Stimulated activated CD8-positive, alpha-beta memory T cell treated with anti-CD3 and anti-CD28 coated beads, Interleukin-7, amount 100 ng/mL, for 48 hours (primary cell): ENCODE results near the gene THBD.

Source experiments
- DNase-seq, 2 donors: peaks; one replicate each; pipeline ENCODE4 v3.0.0-alpha.2; 2020; ENCODE audit warnings: low read depth in 1 of 2; ENCODE audit errors: extremely low read depth in 1 of 2

Gene THBD

DNA sequence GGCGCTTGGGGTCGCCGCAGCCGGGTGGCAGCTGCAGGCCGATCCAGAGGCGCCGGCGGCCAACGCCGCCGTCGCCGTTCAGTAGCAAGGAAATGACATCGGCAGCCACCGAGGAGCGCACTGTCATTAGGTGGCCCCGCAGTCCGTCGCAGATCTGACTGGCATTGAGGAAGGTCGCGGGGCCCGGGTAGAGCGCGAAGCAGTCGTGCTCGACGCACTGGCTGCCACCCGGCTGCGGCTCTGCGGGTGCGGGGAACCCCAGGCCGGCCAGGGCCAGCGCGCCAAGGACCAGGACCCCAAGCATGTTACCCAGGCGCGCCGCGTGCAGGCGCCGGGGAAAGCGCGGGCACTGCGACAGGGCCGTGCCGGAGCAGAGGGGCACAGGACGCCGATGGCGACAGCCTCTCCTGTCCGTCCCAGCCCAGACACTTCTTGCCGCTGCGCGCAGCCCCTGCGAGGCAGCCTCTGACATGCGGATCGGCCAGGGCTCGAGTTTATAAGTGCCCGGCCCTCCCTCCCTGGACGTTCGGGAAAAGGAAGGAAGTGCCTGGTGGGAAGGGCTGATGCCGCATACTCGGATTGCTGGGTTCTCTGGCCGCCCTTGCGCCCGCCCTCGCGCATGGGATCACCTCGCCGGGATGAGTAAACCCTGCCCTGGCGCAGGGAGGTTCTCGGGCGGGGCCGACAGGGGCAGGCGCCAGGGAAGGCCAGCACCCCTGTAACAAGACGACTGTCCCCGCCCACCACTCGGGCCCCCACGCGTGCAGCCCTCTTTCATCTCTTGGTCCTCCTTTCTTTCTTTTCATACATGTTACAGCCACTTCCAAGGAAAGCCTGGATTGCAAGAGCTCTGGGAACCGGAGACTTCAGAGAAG is at the start of gene THBD:
Gene THBD, minus strand, starts transcription at position 472 of the 875 bp plus-strand sequence. Its CDS starts 168 bp downstream, at position 304.
- DNase-seq, result no peak

DNA sequence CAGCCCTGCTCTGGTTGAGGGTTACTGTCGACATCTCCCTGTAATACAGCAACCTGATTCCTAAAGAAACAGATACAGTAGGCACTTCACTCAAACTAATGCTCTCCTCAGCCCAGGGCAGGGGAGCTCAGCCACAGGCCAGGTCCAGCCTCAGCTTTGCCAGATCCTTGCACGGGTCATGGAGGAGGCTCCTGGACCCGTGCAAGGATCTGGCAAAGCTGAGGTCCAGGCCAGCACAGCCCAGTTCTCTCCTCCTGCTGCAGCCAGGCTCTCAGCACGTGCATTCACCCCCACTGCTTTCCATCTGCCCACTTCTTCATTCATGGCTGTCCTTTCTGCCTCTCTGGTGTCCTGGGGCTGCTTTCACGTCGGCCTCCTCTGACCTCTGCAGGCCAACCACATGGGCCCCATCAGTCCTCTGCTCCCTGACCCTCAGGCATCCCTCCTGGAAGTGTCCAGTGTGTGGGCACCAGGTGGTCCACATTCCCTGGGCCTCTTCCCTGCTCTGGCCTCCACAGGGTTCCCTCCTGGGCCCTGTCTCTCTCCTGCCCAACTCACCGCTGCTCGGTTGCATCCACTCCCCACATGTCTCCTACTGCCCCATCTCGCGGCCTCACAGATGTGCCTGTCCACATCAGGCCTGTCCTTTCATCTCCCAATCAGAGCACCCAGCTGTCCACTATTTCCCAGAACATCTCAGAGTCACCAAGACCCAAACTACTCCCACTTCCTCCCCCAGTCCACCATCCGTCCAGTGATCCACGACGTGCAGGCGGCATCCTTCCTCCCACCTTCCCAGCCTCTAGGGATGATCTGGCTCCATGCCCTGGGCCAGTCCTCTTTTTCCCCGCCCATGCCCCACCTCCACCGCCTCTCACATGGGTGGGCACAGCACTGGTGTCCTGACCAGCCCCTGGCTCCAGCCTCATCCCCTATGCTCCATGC is 48.4 kb upstream of the THBD start:
- no peak for DNase-seq

- no peak for DNase-seq
Observed at GRCh38 chr20:23096986-23097520, 47.6 kb upstream of the THBD start.

DNA sequence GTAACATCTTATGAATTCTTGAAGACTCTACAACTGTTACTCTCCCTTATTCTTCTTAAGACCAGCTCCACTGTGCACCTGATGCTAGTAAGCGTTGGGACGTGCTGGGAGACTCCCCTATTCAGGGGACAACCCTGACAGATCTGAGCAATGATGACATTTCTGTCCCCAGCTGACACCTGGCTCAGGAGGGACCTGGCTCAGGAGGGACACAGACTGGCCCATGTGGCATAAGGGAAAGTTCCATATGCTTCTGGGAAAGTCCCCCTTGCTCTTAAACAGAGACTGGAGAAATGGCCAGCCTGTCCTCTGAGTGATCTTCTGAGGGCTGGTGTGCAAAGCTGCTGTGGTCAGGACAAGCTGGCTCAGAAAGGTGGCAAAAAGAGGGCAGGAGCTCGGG is 46.6 kb upstream of the THBD start:
- no peak for DNase-seq

- no peak for DNase-seq
Observed at GRCh38 chr20:23095499-23095898, 46.0 kb upstream of the THBD start.

DNA sequence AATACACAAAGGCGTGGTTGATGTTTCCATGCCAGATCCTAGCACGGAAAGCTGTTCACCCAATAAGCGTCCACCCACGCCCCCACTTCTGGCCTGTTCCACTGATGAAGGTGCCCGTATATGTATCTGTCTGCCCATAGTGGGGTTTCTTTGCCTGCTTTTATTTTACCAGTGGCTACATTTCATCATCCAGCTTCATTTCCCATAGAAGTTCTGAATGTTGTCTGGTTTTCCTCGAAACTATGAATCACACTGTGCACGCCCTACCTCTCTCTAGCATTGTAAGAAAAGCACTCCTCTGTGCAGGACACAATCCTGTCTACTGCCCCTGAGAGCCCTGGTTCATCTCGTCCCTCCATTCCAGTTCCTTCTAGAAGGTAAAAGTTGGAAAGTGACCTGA is 45.5 kb upstream of the THBD start:
- no peak for DNase-seq

DNA sequence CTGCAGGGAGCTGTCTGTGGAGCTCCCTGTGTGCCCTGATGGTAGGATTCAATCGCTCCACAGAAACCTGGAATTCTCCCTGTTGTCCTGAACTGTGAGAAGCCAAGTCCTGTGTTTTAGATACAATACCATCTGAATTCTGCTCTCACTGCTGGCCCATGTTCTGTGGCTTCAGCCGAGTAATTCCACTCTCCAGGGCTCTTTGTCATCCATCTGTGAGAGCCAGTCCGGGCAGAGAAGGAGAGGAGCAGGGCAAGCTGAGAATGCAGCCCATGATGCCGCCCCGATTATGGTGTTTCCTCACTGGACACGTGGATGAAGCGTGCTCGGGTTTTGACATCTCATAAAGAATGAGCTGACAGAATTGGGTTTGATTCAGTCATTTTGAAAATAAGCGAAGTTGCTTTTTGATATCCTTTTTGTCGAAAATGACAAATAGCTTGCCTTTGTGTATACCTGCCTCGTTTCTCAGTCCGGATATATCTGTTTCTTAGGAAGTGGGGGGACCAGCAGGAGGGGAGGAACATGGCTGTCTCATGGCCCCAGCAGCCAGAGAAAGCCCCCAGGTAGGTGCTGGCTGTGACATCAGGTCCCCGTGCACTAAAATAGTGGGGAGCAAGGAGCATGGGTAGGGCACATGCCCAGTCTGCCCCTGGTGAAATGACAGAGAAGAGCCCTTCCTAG is 44.9 kb upstream of the THBD start:
- no peak for DNase-seq

DNA sequence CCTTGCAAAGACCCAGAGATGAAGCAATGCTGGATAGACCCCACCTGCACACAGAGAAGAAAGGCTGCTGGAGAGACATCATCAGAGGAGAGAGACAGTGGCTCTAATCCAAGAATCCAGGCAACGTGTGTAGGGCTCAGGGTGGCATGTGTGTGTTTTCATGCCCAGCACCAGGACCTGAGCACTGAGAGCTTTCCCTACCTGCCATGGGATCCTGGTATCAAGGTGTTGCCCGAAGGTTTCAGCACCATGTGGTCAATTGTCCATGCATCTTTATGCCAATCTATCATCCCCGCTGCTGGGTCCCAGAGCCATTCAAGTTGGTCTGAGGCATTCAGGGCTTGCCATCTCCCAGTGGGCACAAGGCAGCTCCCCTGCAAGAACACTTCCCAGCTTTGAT is 44.1 kb upstream of the THBD start:
- no peak for DNase-seq

- DNase-seq, result no peak
Observed at GRCh38 chr20:23092861-23093495, 43.5 kb upstream of the THBD start.

GRCh38 chr20:23092384-23092756 is 42.9 kb upstream of the THBD start:
- DNase-seq, result no peak

GRCh38 chr20:23091721-23092383 is 42.4 kb upstream of the THBD start:
- no peak for DNase-seq

DNA sequence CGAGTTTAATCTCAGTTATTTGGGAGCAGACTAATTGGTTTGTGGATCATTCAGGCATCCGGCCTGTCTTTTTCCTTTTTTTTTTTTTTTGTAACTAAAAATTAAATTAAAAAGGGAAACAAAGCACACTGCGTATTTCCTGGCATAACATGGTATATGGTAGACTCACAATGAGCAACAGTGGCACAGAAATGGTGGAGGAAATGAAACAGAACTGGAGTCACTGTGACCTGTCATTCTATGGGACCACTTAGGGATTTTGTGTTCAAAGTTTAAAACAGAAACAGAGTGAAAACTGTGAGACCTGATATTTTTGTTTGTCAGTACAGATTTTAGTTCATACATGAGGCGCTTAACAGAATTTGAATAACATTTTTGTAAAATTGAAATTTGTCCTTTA is 41.4 kb upstream of the THBD start:
- no peak for DNase-seq

DNA sequence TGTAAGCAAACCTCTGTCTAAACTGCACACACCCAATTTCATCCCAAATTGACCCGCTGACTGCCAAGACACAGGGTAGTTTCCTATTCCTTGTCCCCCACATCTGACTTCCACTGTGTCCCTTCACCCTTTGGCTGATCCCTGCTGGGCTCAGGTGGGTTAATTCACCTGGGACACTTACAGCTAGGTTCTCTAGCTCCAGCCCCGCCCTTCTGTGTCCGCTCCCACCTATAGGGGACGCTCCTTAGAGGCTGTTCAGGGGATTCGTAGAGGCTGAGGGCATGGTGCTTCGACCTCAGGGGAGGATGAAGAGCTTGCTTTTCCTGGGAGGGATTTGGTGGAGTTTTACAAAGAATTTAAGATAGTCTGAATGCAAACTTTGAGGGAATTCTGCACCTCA is 40.7 kb upstream of the THBD start:
- DNase-seq, result no peak

GRCh38 chr20:23088866-23089265 is 39.4 kb upstream of the THBD start:
- no peak for DNase-seq

DNA sequence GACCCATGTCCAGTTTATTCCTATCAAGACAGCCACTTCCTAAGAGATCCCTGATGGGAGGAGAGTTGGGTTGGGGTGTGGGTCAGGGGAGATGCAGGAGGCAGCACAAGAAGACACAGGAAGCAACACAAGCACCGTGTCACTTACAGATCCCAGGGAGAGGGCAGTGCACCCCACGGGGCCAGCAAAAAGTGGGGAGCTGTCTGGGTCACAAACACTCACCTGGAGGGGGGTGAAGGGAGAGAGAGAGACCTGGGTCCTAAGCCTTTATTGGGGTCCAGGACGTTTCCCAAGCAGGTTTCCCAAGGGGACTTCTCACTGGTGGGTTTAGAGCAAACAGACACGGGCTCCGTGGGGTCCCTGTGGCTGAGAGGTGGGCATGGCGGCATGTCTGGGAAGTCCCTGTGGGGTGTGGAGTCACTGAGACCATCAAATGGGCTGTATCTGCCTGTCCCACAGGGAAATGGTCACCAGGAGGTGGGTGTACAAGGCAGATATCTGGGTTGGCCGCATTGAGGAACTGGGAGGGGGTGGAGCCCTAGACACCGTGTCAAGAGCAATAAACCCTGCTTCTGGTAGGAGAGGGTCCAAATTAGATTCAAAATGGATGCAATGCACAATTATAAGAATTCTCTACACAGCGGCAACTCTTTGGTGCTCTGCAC is 38.2 kb upstream of the THBD start:
- no peak for DNase-seq

DNA sequence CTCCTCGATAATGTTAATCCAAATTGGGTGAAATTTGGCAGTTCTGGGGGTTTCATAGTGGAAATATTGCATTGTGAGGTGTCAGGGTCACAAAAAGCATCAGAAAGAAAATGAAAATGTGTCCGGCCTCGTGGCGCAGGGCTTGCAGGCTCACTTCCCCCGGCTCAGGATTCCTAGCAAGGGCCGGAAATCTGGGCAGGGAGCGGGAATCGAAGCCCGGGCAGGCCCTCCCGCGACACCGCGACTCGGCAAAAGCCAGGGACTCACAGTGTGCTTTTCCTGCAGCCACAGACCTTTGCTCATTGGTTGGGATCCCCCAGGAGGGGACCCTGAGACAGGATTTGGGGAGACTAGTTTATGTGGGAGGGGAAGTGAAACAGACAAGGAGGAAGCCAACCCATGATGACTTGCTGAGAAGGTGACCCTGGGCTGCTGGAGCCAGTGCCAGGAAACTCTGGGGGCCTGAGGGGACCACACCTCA is 37.5 kb upstream of the THBD start:
- DNase-seq, result no peak

DNA sequence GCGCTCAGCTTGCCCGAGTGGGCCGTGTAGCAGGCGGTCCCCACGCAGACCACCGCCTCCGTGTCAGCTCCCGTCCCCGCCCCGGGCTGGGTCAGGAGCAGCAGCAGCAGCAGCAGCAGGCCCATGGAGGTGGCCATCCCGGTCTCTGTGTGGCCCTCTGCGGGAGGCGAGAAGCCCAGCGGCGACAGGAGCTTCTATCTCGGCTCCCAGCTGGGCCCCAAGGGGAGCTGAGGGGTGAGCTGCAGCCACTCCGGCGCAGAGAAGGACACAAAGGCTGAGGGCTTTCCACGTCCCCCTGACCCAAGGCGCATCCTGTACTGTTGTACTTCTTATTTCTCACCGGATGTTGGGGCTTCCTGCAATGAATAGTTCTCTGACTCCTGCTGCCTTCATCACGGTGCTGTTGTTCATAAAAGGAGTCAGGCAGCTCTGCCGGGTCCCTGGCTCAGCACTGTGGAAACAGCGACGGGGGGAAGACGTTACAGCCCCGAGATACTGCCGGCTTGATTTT is 36.6 kb upstream of the THBD start, which contains the start of gene CD93:
Gene CD93, minus strand, starts transcription at position 269 of the 511 bp plus-strand sequence. Its CDS starts 132 bp downstream, at position 137.
- DNase-seq, result peak in 1 of 2 donors; percentile 3

DNA sequence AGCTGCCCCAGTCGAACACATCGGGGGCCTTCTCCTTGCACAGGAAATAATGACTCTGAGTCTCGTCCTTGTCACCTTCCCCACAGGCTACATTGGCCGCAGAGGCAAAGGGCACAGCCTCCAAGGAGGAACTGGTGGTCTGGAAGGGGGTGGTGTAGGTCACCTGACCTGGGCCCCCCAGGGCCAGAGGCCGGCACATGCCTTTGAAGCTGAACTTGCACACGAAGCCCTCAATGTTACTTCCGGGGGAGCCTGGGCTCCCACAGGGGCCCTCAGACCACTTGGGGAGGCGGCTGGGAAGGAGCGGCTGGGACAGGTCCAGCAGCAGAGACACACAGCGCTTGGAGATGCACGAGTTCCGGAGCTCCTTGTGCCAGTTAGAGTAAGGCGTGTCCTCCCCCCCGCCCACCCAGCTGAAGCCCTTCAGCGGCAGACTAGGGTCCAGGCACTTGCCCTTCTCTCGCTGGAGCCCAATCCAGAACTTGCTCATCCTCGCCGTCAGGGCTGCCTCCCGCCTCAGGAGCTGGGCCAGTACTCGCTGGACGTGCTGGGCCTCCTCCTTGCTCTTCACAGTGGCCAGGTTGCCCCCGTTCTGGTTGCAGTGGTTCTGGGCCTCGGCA is 36.1 kb upstream of the THBD start:
- DNase-seq, result no peak
